Measurements from ENCODE around the gene METTL3.

Gene METTL3

DNA sequence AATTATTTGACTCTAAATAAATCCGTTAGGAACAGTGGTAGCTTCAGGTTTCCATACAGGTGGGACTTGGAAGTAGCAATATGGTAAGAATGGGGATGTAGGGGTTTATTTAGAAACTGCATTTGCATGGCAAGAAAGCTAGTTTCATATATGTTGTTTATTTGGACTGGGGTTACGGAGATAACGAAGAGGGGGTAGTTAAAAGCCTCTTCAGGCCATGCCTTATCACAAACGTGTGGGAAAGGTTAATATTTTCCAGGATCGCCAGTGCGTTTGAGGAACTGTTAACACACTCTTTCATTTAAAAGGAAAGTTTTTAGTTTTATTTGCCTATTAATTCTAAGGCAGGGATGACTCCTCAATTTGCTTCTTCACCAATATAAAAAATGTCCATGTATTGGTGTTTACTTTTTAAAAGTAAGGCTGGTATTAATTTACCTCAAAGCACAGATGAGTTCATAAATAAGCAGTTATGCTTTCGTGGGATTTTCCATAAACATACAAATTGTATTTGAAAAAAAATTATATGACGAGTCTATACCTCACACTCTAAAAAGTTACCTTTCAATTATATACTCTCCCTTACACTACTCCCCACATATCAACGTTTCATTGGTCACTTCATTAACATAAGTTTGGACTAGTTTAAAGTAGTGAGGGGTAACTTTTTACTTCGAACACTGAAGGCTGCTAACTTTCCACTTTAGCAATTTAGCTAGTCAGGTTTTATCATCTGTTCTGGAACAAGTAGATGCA, 35.2 kb downstream of the METTL3 start:
- no peak for DNase-seq (ENCODE audit: extremely low read depth, low read depth)
- TF ChIP-seq, protein P1, sequence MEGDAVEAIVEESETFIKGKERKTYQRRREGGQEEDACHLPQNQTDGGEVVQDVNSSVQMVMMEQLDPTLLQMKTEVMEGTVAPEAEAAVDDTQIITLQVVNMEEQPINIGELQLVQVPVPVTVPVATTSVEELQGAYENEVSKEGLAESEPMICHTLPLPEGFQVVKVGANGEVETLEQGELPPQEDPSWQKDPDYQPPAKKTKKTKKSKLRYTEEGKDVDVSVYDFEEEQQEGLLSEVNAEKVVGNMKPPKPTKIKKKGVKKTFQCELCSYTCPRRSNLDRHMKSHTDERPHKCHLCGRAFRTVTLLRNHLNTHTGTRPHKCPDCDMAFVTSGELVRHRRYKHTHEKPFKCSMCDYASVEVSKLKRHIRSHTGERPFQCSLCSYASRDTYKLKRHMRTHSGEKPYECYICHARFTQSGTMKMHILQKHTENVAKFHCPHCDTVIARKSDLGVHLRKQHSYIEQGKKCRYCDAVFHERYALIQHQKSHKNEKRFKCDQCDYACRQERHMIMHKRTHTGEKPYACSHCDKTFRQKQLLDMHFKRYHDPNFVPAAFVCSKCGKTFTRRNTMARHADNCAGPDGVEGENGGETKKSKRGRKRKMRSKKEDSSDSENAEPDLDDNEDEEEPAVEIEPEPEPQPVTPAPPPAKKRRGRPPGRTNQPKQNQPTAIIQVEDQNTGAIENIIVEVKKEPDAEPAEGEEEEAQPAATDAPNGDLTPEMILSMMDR (IDR thresholded peaks at IDR 0.05; ENCODE audit: low read depth, low read length) = no peak

DNA sequence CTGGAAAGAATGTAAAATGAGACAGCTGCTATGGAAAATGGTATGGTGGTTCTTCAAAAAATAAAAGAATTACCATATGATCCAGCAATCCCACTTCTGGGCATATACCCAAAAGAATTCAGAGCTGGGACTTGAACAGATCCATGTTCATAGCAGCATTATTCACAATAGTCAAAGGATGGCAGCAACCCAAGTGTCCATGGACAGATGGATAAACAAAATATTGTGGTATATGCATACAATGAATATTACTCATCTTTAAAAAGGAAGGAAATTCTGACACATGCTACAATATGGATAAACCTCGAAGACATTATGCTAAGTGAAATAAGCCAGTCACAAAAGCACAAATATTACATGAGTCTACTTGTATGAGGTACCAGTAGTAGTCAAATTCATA, 43.5 kb downstream of the METTL3 start:
- TF ChIP-seq, protein P1 (IDR thresholded peaks at IDR 0.05; ENCODE audit: low read depth, low read length) = no peak
- DNase-seq (ENCODE audit: extremely low read depth, low read depth) = peak; percentile 48

DNA sequence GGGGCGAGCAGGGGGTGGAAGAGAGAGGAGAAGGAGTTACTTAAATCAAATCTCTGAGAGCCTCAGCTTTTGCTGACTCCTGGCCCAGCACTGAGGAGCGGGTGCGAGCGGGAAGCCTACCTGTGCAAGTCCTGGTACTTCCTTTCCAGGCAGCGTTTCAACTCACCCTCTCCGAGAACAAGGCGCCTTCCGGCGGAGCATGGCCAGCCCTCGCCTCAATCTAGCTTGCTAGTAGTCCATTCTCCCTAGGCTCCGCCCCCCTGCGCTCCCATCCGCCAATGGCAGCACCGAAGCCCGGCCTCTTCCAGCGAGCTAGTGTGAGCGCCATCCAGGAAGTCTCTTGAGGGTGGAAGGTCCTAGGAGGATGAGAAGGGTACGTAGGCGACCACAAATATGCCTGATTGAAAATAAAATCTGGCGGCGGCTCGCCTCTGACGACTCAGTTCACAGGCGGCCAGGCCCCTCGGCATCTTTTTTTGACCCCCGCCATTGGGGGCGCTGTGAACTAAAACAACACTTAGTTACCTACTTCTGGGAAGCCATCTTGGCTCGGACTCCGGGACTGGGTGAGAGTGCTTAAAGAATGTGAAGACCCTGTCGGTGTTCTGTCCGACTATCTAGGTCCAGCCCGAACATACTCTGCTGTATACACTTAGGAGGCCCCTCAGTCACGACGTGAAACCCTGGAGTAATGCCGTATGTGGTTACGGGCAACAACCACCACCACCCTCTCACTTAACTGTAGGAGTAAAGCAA, 55.0 kb downstream of the METTL3 start, which contains the start of gene CHD8:
Gene CHD8 (minus strand): TSS at position 212 of the 756 bp plus-strand sequence. CDS start 24,480 bp downstream, outside the sequence.
- TF ChIP-seq, protein P1 (IDR thresholded peaks at IDR 0.05; ENCODE audit: low read depth, low read length) = peak; percentile 61
- peak; percentile 99 for DNase-seq (ENCODE audit: extremely low read depth, low read depth)

DNA sequence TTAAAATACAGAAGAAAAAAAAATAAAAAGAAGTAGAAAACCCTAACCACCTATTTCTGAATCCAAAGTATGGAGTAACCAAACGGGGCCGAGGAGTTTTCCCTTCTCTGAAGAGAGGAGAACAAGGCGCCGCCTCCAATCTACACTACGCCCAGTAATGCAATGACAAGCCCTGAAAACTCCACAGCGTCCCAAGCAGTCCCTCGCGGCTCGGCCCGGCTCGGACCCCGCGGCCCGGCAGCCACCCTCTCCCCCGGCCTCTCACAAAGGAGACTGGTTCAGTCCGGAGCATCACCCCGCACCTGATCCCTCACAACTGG, 55.6 kb downstream of the METTL3 start:
- DNase-seq (ENCODE audit: extremely low read depth, low read depth) = no peak
- TF ChIP-seq, protein P1 (IDR thresholded peaks at IDR 0.05; ENCODE audit: low read depth, low read length) = no peak

DNA sequence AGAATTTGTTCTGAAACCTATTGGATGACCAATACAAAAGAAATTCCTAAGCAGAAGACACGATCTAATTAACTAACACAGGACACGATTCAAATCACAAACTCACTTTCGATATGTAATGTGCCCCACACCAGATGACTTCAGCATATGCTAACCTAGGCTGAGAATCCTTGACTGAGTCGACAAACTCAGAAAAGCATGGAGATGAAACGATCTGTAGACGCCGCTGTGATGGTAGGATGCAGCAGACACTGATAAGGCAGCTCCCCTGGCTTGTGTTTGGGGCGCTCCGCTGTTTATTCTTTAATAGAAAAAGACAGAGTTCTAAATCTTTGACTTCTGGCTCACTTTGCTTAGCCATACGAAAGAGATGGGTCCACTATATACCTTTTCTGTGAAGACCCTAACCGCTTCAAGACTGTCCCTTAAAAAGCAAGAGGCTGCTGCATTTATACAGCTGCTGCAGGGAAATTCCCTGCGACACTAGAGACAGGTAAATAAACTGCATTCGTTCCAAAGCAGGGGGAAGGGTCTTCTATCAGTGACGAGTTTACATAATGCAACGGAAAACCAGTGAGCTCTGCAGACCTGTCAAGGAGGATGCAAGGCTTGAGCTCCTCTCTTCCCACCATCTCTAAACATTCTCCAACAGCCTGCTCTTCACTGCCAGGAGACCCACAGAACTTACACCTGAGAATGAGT, 56.1 kb downstream of the METTL3 start:
- no peak for DNase-seq (ENCODE audit: extremely low read depth, low read depth)
- TF ChIP-seq, protein P1 (IDR thresholded peaks at IDR 0.05; ENCODE audit: low read depth, low read length) = no peak

DNA sequence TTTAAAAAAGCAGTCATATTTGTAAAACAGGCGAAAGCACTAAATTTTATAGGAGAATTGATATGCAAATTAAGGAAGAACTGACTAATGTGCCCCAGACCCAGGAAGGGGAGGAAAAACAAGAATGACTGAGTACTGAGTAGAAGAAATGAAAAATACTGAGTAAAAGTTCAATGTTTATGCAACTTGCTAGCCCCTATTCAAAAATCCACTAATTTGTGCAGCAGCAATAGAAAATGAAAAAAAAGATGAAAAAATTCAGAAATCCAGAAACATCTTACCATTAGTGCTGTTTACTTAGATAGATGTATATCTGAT, 61.3 kb downstream of the METTL3 start:
- DNase-seq (ENCODE audit: extremely low read depth, low read depth) = no peak
- TF ChIP-seq, protein P1 (IDR thresholded peaks at IDR 0.05; ENCODE audit: low read depth, low read length) = no peak

Data from AG09319 (cell line).